WTC11 (cell line): ENCODE results near the gene MPST.

Experiments
- TF ChIP-seq, protein P1 (sequence below): sonication (generic); formaldehyde crosslinking; IDR thresholded peaks from 2 replicates; pipeline ENCODE4 v1.8.1; 2022; ENCODE audit warnings: low read depth, missing genetic modification reagents, borderline replicate concordance
- TF ChIP-seq, protein P2 (sequence below): sonication (generic); formaldehyde crosslinking; IDR thresholded peaks from 2 replicates; pipeline ENCODE4 v1.8.0; 2022; ENCODE audit warnings: missing genetic modification reagents

GRCh38 chr22:37057796-37058510, 38.4 kb downstream of the MPST start:
- TF ChIP-seq, protein P1, sequence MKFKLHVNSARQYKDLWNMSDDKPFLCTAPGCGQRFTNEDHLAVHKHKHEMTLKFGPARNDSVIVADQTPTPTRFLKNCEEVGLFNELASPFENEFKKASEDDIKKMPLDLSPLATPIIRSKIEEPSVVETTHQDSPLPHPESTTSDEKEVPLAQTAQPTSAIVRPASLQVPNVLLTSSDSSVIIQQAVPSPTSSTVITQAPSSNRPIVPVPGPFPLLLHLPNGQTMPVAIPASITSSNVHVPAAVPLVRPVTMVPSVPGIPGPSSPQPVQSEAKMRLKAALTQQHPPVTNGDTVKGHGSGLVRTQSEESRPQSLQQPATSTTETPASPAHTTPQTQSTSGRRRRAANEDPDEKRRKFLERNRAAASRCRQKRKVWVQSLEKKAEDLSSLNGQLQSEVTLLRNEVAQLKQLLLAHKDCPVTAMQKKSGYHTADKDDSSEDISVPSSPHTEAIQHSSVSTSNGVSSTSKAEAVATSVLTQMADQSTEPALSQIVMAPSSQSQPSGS (CRISPR knock-in tag) = no peak
- TF ChIP-seq, protein P2, sequence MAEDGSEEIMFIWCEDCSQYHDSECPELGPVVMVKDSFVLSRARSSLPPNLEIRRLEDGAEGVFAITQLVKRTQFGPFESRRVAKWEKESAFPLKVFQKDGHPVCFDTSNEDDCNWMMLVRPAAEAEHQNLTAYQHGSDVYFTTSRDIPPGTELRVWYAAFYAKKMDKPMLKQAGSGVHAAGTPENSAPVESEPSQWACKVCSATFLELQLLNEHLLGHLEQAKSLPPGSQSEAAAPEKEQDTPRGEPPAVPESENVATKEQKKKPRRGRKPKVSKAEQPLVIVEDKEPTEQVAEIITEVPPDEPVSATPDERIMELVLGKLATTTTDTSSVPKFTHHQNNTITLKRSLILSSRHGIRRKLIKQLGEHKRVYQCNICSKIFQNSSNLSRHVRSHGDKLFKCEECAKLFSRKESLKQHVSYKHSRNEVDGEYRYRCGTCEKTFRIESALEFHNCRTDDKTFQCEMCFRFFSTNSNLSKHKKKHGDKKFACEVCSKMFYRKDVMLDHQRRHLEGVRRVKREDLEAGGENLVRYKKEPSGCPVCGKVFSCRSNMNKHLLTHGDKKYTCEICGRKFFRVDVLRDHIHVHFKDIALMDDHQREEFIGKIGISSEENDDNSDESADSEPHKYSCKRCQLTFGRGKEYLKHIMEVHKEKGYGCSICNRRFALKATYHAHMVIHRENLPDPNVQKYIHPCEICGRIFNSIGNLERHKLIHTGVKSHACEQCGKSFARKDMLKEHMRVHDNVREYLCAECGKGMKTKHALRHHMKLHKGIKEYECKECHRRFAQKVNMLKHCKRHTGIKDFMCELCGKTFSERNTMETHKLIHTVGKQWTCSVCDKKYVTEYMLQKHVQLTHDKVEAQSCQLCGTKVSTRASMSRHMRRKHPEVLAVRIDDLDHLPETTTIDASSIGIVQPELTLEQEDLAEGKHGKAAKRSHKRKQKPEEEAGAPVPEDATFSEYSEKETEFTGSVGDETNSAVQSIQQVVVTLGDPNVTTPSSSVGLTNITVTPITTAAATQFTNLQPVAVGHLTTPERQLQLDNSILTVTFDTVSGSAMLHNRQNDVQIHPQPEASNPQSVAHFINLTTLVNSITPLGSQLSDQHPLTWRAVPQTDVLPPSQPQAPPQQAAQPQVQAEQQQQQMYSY (CRISPR knock-in tag) = no peak
